Liver (tissue), 9 donors: ENCODE data around the gene RASL10A. TPM values are rescaled to one million over a fixed set of nuclear protein-coding genes. Genes with fewer than 3 reads are reported as not detected.

Experiments used
- DNase-seq: peaks from one replicate; pipeline ENCODE4 v3.0.0-alpha.2; 2017; ENCODE audit warnings: low spot score
- H3K27ac ChIP-seq, 2 donors: one replicate each; pipeline ENCODE4 v1.7.0; 2013; ENCODE audit warnings: inconsistent platforms in 2 of 2, low read length in 2 of 2, control low read depth in 1 of 2, low read depth in 1 of 2, mild to moderate bottlenecking in 1 of 2
- H3K27me3 ChIP-seq, 4 donors: one replicate each; pipeline versions ENCODE4 v1.6.1 to v1.7.0; 2013; ENCODE audit warnings: low read length in 3 of 4, inconsistent platforms in 1 of 4, mild to moderate bottlenecking in 1 of 4, moderate library complexity in 1 of 4; ENCODE audit not compliant: control insufficient read depth in 4 of 4, insufficient read depth in 4 of 4
- H3K36me3 ChIP-seq, 4 donors: one replicate each; pipeline versions ENCODE4 v1.6.1 to v1.7.0; 2013; ENCODE audit warnings: low read length in 3 of 4, mild to moderate bottlenecking in 3 of 4, low read depth in 1 of 4, moderate library complexity in 1 of 4; ENCODE audit not compliant: control insufficient read depth in 4 of 4, insufficient read depth in 3 of 4
- H3K4me1 ChIP-seq, 4 donors: one replicate each; pipeline versions ENCODE4 v1.6.1 to v1.7.0; 2013; ENCODE audit warnings: low read length in 3 of 4, mild to moderate bottlenecking in 3 of 4, moderate library complexity in 1 of 4; ENCODE audit not compliant: control insufficient read depth in 4 of 4, insufficient read depth in 4 of 4
- H3K4me3 ChIP-seq, 3 donors: one replicate each; pipeline versions ENCODE4 v1.6.1 to v1.7.0; 2013; ENCODE audit warnings: low read length in 3 of 3, control low read depth in 1 of 3, low read depth in 1 of 3, mild to moderate bottlenecking in 1 of 3
- H3K9ac ChIP-seq, 2 donors: one replicate each; pipeline ENCODE4 v1.7.0; 2013; ENCODE audit warnings: low read length in 2 of 2, mild to moderate bottlenecking in 2 of 2, moderate library complexity in 2 of 2, control low read depth in 1 of 2, low read depth in 1 of 2
- H3K9me3 ChIP-seq, 4 donors: one replicate each; pipeline versions ENCODE4 v1.6.1 to v1.7.0; 2013; ENCODE audit warnings: low read length in 3 of 4; ENCODE audit not compliant: control insufficient read depth in 4 of 4
- ATF3 ChIP-seq: IDR thresholded peaks from 2 replicates; pipeline ENCODE4 v1.6.1; 2016; ENCODE audit warnings: antibody characterized with exemption
- CTCF ChIP-seq: fragments of 150-350 bp; IDR thresholded peaks from 2 replicates; pipeline ENCODE4 v1.5.1; 2017; ENCODE audit warnings: improper control_type of control experiment, low read depth, low read length; ENCODE audit not compliant: missing input control
- EGR1 ChIP-seq, 2 donors: IDR thresholded peaks; 2 replicates each; pipeline ENCODE4 v1.6.1; 2016 to 2018; ENCODE audit warnings: antibody characterized with exemption in 2 of 2, low read depth in 2 of 2
- FOXA1 ChIP-seq: IDR thresholded peaks from 2 replicates; pipeline ENCODE4 v1.6.1; 2016; ENCODE audit warnings: antibody characterized with exemption
- FOXA2 ChIP-seq: IDR thresholded peaks from 2 replicates; pipeline ENCODE4 v1.6.1; 2016; ENCODE audit warnings: antibody characterized with exemption
- GABPA ChIP-seq, 2 donors: IDR thresholded peaks in 1 of 2; conservative IDR thresholded peaks in 1 of 2; 2 replicates each; pipeline ENCODE4 v1.6.1; 2016; ENCODE audit warnings: antibody characterized with exemption in 2 of 2, mild to moderate bottlenecking in 1 of 2, moderate library complexity in 1 of 2
- HNF4A ChIP-seq, 2 donors: conservative IDR thresholded peaks; 2 replicates each; pipeline ENCODE4 v1.6.1; 2016; ENCODE audit warnings: antibody characterized with exemption in 2 of 2, mild to moderate bottlenecking in 2 of 2
- HNF4G ChIP-seq: IDR thresholded peaks from 2 replicates; pipeline ENCODE4 v1.6.1; 2016; ENCODE audit warnings: antibody characterized with exemption
- JUND ChIP-seq, 2 donors: IDR thresholded peaks; 2 replicates each; pipeline ENCODE4 v1.6.1; 2016; ENCODE audit warnings: antibody characterized with exemption in 2 of 2
- MAX ChIP-seq: IDR thresholded peaks from 2 replicates; pipeline ENCODE4 v1.6.1; 2016; ENCODE audit warnings: antibody characterized with exemption
- NR2F2 ChIP-seq: IDR thresholded peaks from 2 replicates; pipeline ENCODE4 v1.6.1; 2016; ENCODE audit warnings: antibody characterized with exemption
- RAD21 ChIP-seq, 2 donors: IDR thresholded peaks; 2 replicates each; pipeline ENCODE4 v1.6.1; 2016; ENCODE audit warnings: antibody characterized with exemption in 2 of 2, mild to moderate bottlenecking in 2 of 2
- REST ChIP-seq: IDR thresholded peaks from 2 replicates; pipeline ENCODE4 v1.6.1; 2016; ENCODE audit warnings: antibody characterized with exemption, mild to moderate bottlenecking
- RXRA ChIP-seq, 2 donors: IDR thresholded peaks; 2 replicates each; pipeline ENCODE4 v1.6.1; 2017 to 2018; ENCODE audit warnings: antibody characterized with exemption in 2 of 2, mild to moderate bottlenecking in 1 of 2
- SP1 ChIP-seq: IDR thresholded peaks from 2 replicates; pipeline ENCODE4 v1.6.1; 2018; ENCODE audit warnings: antibody characterized with exemption, mild to moderate bottlenecking
- TAF1 ChIP-seq: conservative IDR thresholded peaks from 2 replicates; pipeline ENCODE4 v1.6.1; 2016; ENCODE audit warnings: antibody characterized with exemption, mild to moderate bottlenecking
- YY1 ChIP-seq: IDR thresholded peaks from 2 replicates; pipeline ENCODE4 v1.6.1; 2016; ENCODE audit warnings: antibody characterized with exemption, mild to moderate bottlenecking
- ZBTB33 ChIP-seq: IDR thresholded peaks from 2 replicates; pipeline ENCODE4 v1.6.1; 2016; ENCODE audit warnings: antibody characterized with exemption
- WGBS: extraction: QIAGEN DNeasy Blood & Tissue Kit; methylation state at CpG from one replicate; pipeline ENCODE4 v1.1.7; 2013; 5-methylcytosine and 5-hydroxymethylcytosine counted together
- polyA plus RNA-seq, 2 donors: library from polyadenylated mRNA; stranded (reverse) in 1 of 2; unstranded in 1 of 2; fragments of 200-250 nt in 1 of 2; fragments of >200 nt in 1 of 2; fragmentation: Nextera tagmentation in 1 of 2; extraction: Ambion mirVana in 1 of 2; gene quantifications; one replicate each; pipeline versions ENCODE4 v1.2.1 to v1.2.3, GENCODE V29; 2013 to 2015
- total RNA-seq, 2 donors: library from RNA; depleted of rRNA; stranded (reverse); fragments of >200 nt; gene quantifications; one replicate each; pipeline ENCODE4 v1.2.3, GENCODE V29; 2014
- donor health status: healthy.
- donor health status: healthy.
- donor health status: healthy.
- donor health status: healthy.
- donor health status: healthy.

Gene RASL10A
- total and polyA plus RNA-seq, 4 donors, result 0.10 to 0.79 (median 0.47) TPM

- peaks cover 0 to 6% (median 0%) of the 10 kb centered on the region in 4 donors for H3K4me1 ChIP-seq
- H3K9ac ChIP-seq, result no peak overlapping the region
- no peaks in the 10 kb centered on the region for H3K27me3 ChIP-seq
- DNase-seq, result no peak
- H3K9me3 ChIP-seq, result no peaks in the 10 kb centered on the region
- 96% methylated on average over 34 of the region's 34 CpGs for WGBS
- H3K27ac ChIP-seq, result no peak overlapping the region
- no peak for TF ChIP-seq SP1
- TF ChIP-seq HNF4G, result no peak
- no peak for TF ChIP-seq MAX
- no peak for TF ChIP-seq YY1
- no peak for TF ChIP-seq GABPA (IDR thresholded peaks at IDR 0.05 in 1 of 2, conservative IDR thresholded peaks at IDR 0.05 in 1 of 2)
- TF ChIP-seq ATF3, result no peak
- H3K4me3 ChIP-seq, result no peak overlapping the region
- H3K36me3 ChIP-seq, result peaks cover 5 to 48% (median 10%) of the 10 kb centered on the region in 4 donors
These were observed 13.3 kb upstream of the RASL10A start for GRCh38 chr22:29328566-29329500.

- no peak for TF ChIP-seq ATF3
- TF ChIP-seq RAD21 (IDR thresholded peaks at IDR 0.05), result no peak
- TF ChIP-seq REST, result no peak
- no peak for TF ChIP-seq TAF1
- no peak for TF ChIP-seq RXRA (IDR thresholded peaks at IDR 0.05)
- TF ChIP-seq EGR1 (IDR thresholded peaks at IDR 0.05; ENCODE audit: low read depth in 2 of 2), result no peak
- no peak for TF ChIP-seq HNF4A (conservative IDR thresholded peaks at IDR 0.05)
- TF ChIP-seq FOXA1, result no peak
- no peak for TF ChIP-seq FOXA2
- no peak for TF ChIP-seq NR2F2
- TF ChIP-seq YY1, result no peak
- no peak for TF ChIP-seq JUND (IDR thresholded peaks at IDR 0.05)
- no peak for TF ChIP-seq HNF4G
- no peak for TF ChIP-seq GABPA (IDR thresholded peaks at IDR 0.05 in 1 of 2, conservative IDR thresholded peaks at IDR 0.05 in 1 of 2)
- no peak for TF ChIP-seq CTCF
- TF ChIP-seq ZBTB33, result no peak
- TF ChIP-seq SP1, result no peak
- TF ChIP-seq MAX, result no peak
- Histone ChIP-seq H3K4me3 (no peak overlapping the region), H3K27me3 (no peaks in the 10 kb centered on the region), H3K27ac (no peak overlapping the region), H3K4me1 (peaks cover 0 to 6% (median 0%) of the 10 kb centered on the region in 4 donors), H3K9me3 (no peaks in the 10 kb centered on the region), H3K36me3 (peaks cover 5 to 46% (median 10%) of the 10 kb centered on the region in 4 donors), H3K9ac (no peak overlapping the region)
- DNase-seq, result no peak
- WGBS, result 91% methylated on average over 5 of the region's 5 CpGs
These were observed 12.6 kb upstream of the RASL10A start for GRCh38 chr22:29328055-29328454.
